ENCODE data around the gene CISTR. TPM values are rescaled to one million over a fixed set of nuclear protein-coding genes. Genes with fewer than 3 reads are reported as not detected.

The CISTR gene
- total RNA-seq, 1 donor from 2014 or later = not detected

- no peak for DNase-seq (ENCODE audit: low spot score)
- Mint-ChIP-seq H3K4me3 (ENCODE audit: unreplicated experiment) (no peak overlapping the region), H3K27ac (ENCODE audit: unreplicated experiment) (peak overlapping the region; percentile 5), H3K27me3 (ENCODE audit: low read depth) (peaks cover 38% of the 10 kb centered on the region), H3K9me3 (ENCODE audit: low read depth) (no peaks in the 10 kb centered on the region), H3K4me1 (ENCODE audit: low read depth) (peaks cover 13% of the 10 kb centered on the region), H3K36me3 (ENCODE audit: low read depth) (no peaks in the 10 kb centered on the region)
- TF ChIP-seq, protein P1, sequence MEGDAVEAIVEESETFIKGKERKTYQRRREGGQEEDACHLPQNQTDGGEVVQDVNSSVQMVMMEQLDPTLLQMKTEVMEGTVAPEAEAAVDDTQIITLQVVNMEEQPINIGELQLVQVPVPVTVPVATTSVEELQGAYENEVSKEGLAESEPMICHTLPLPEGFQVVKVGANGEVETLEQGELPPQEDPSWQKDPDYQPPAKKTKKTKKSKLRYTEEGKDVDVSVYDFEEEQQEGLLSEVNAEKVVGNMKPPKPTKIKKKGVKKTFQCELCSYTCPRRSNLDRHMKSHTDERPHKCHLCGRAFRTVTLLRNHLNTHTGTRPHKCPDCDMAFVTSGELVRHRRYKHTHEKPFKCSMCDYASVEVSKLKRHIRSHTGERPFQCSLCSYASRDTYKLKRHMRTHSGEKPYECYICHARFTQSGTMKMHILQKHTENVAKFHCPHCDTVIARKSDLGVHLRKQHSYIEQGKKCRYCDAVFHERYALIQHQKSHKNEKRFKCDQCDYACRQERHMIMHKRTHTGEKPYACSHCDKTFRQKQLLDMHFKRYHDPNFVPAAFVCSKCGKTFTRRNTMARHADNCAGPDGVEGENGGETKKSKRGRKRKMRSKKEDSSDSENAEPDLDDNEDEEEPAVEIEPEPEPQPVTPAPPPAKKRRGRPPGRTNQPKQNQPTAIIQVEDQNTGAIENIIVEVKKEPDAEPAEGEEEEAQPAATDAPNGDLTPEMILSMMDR (IDR thresholded peaks at IDR 0.05) = no peak
These were observed 18.0 kb downstream of the CISTR start for GRCh38 chr12:53733807-53734200.

DNA sequence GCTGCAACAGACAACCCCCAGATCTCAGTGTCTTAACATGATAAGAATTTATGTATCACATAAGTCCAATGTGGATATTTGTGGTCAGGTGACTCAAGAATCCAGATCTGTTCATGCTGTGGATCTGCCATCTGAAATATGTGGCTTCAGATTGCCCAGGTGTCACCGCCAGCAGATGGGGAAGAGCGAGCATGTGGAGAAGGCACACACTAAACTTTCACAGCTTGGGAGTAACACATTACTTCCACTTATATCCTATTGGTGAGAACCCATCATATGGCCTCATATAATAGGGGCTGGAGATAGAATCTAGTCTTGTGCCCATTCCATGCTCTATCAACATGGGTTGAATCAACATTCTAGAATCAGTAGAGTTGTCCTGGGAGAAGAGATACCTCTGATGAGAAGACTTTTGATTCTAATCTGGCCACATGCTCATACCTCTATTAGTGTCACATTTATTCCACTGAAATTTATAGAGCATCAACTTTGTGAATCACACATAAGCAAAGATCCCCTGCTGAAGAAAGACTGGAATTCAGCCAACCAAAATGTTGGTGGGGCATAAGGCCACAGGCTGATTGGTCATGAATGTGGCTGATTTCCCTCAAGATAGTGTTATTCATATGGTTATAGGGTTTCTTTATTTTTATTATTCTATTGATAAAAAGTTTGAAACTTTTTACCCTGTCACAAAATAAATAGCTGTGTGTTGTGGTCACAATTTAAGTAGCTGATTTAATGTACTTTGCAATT, 18.6 kb downstream of the CISTR start:
- TF ChIP-seq, protein P1 (IDR thresholded peaks at IDR 0.05) = no peak
- no peak overlapping the region for H3K27ac Mint-ChIP-seq (ENCODE audit: unreplicated experiment)

DNA sequence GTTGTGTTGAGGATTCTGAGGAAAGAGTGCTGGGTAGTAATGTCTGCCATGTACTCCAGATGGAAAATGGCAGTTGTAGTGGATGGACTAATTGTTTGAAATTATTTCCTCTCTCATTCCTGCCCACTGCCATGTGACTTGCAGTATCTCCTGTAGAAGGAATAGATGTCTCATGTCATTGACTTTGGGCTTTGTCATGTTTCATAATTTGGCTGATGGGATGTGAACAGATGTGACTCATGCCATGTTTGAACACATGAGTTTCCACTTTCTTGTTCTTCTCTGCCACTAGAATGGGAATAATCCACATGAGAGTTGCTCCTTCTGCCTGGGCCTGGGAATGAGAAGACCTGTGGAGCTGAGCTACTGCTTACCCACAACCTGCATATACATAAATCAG, 22.1 kb downstream of the CISTR start:
- no peak overlapping the region for H3K27ac Mint-ChIP-seq (ENCODE audit: unreplicated experiment)
- H3K9me3 Mint-ChIP-seq (ENCODE audit: low read depth) = no peaks in the 10 kb centered on the region
- H3K36me3 Mint-ChIP-seq (ENCODE audit: low read depth) = peaks cover under 1% of the 10 kb centered on the region
- no peak overlapping the region for H3K4me3 Mint-ChIP-seq (ENCODE audit: unreplicated experiment)
- TF ChIP-seq, protein P1 (IDR thresholded peaks at IDR 0.05) = no peak
- peaks cover 37% of the 10 kb centered on the region for H3K4me1 Mint-ChIP-seq (ENCODE audit: low read depth)
- peaks cover 5% of the 10 kb centered on the region for H3K27me3 Mint-ChIP-seq (ENCODE audit: low read depth)
- no peak for DNase-seq (ENCODE audit: low spot score)

More for the DNA sequence above, 18.6 kb downstream of the CISTR start:
- H3K4me1 Mint-ChIP-seq (ENCODE audit: low read depth) = peaks cover 11% of the 10 kb centered on the region
- H3K27me3 Mint-ChIP-seq (ENCODE audit: low read depth) = peaks cover 34% of the 10 kb centered on the region
- no peak overlapping the region for H3K4me3 Mint-ChIP-seq (ENCODE audit: unreplicated experiment)
- H3K9me3 Mint-ChIP-seq (ENCODE audit: low read depth) = no peaks in the 10 kb centered on the region
- DNase-seq (ENCODE audit: low spot score) = no peak
- no peaks in the 10 kb centered on the region for H3K36me3 Mint-ChIP-seq (ENCODE audit: low read depth)

GRCh38 chr12:53728206-53728605, 23.6 kb downstream of the CISTR start:
- TF ChIP-seq, protein P1 (IDR thresholded peaks at IDR 0.05) = no peak
- peaks cover 11% of the 10 kb centered on the region for H3K36me3 Mint-ChIP-seq (ENCODE audit: low read depth)
- H3K4me3 Mint-ChIP-seq (ENCODE audit: unreplicated experiment) = peak overlapping the region; percentile 99
- H3K4me1 Mint-ChIP-seq (ENCODE audit: low read depth) = peaks cover 33% of the 10 kb centered on the region
- H3K9me3 Mint-ChIP-seq (ENCODE audit: low read depth) = no peaks in the 10 kb centered on the region
- H3K27ac Mint-ChIP-seq (ENCODE audit: unreplicated experiment) = no peak overlapping the region
- no peak for DNase-seq (ENCODE audit: low spot score)
- H3K27me3 Mint-ChIP-seq (ENCODE audit: low read depth) = peaks cover 2% of the 10 kb centered on the region

DNA sequence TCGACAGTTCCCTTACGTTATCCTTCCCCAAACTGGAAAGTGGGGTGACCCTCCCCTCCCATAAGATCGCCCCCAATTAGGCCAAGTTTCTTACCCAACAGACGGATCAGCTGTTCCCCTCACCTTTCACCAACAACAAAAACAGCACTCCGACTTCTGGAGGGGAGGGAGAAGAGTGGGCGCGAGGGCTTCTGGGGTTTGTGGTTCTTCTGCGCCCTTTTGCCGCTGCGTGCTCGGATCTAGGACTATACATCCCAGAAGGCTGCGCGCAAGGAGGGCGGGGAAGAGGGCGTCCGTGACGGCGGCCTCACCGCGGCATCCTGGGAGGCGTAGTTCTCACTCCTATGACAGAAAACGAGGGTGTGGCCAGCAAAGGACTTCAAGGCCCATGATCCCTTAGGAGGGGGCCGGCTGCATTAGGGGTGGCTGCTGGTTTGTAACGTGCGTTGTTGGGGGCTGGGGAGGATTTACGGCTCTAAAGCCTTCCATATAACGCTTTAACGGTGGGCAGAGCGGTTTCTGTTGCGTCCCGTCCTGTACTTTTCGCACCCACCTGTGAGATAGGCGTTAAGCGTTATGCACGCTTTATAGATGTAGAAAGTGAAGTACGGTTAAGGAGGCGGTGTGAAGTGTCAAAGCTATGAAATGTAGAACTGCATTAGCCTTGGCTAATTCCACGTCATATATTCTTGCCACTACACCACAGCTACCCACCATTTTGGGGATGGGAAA, 24.3 kb downstream of the CISTR start, which contains the start of gene CALCOCO1:
Gene CALCOCO1 (minus strand): TSS at position 143 of the 732 bp plus-strand sequence. CDS start 2,210 bp downstream, outside the sequence.
- peaks cover 17% of the 10 kb centered on the region for H3K36me3 Mint-ChIP-seq (ENCODE audit: low read depth)
- peaks cover 30% of the 10 kb centered on the region for H3K4me1 Mint-ChIP-seq (ENCODE audit: low read depth)
- no peaks in the 10 kb centered on the region for H3K9me3 Mint-ChIP-seq (ENCODE audit: low read depth)
- H3K27me3 Mint-ChIP-seq (ENCODE audit: low read depth) = peaks cover 2% of the 10 kb centered on the region
- peak within 1 kb of the TSS; percentile 94 for H3K27ac Mint-ChIP-seq (ENCODE audit: unreplicated experiment)
- TF ChIP-seq, protein P1 (IDR thresholded peaks at IDR 0.05) = no peak
- peak within 1 kb of the TSS; percentile 99 for H3K4me3 Mint-ChIP-seq (ENCODE audit: unreplicated experiment)
- peak; percentile 98 for DNase-seq (ENCODE audit: low spot score)

Measured in chondrocyte (in vitro differentiated cells).